Stimulated activated CD8-positive, alpha-beta memory T cell treated with anti-CD3 and anti-CD28 coated beads, Interleukin-15, amount 100 ng/mL, for 4 hours (primary cell): ENCODE measurements around the gene TPH2.
A peak's percentile ranks its signal among the peaks of the same experiment; 100 is the strongest.

Source experiments
- DNase-seq, 2 donors: peaks; one replicate each; pipeline ENCODE4 v3.0.0-alpha.2; 2020; ENCODE audit warnings: low read depth in 2 of 2

Gene TPH2

DNA sequence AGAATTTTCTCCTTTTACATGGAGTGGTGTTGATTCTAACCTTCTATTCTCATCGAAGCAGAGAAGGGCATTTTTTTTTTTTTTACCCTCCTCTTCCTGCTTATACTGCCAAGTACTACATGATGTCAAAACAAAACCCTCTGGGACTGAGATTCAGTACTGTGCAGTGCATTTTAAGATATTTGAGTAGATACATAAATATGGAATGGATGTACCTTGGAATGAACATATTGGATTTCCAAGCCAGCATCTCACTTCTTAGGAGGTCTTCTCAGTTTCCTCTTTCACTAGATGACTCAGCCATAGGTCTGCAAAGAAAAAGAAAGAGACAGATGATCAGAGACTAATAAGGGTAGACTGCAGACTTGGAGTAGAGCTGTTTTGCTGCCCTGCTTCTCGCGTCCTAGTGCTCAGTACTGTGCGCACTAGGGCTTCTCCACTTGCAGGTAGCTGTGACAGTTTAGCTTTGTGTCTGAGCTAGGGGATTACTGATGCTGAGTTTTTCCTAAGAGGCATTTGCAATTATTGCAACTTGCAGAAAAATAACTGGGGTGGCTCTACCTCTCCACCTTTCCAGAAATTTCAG lies 20.4 kb downstream of the TPH2 start:
- no peak for DNase-seq

DNA sequence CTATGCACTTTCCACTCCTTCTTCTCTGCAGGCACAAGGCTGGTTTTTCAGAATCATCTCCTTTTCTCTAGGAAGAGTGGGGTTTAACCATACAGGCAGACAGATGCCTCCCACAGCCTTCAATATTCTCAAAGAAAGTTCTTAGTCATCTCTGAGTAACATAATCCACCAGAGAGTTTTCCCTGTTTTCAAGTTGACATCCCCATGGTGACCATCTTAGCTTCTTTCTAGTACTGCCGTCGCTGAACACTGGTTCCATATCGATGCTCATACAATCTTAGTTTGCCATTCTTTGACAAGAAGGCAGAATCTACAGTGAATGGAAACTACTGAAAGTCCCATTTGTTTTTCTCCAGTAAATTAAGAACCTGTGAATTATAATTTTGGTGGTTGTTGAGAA lies 28.6 kb downstream of the TPH2 start:
- DNase-seq = no peak

DNA sequence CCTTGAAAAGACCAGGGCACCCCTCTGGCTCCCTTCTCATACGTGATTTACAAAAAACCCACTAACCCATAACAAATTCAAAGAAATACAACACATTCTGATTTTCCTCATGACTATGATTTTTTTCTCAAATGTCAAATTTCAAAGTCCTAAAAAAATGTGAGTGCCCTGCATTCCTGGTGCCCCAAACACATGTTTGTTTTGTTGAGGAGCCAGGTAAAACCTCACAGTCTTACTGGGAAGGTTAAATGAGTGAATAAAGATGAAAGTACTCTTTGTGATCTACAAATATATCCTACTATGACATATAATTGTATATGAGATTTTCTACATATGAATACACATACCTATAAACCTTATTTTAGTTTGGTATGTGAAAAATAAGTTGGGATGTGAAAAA lies 30.7 kb downstream of the TPH2 start:
- no peak for DNase-seq

DNA sequence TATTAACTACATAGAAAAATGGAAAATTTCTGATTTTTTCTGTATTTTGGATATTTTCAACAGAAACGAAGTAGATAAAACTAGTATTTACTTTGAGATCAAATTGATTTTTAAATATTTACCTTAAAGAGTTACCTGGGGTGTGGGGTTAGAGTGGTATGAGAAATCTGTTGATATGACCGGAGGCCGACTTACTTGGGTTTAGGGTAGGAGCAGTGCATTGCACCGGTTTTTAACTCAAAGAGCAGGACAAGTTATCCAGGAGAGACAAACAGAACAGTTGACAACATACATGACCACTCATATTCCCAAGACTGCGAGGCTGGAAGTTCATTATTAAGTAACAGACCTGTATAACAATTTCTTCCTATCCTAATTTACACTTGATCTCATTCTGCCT lies 31.4 kb downstream of the TPH2 start:
- no peak for DNase-seq

DNA sequence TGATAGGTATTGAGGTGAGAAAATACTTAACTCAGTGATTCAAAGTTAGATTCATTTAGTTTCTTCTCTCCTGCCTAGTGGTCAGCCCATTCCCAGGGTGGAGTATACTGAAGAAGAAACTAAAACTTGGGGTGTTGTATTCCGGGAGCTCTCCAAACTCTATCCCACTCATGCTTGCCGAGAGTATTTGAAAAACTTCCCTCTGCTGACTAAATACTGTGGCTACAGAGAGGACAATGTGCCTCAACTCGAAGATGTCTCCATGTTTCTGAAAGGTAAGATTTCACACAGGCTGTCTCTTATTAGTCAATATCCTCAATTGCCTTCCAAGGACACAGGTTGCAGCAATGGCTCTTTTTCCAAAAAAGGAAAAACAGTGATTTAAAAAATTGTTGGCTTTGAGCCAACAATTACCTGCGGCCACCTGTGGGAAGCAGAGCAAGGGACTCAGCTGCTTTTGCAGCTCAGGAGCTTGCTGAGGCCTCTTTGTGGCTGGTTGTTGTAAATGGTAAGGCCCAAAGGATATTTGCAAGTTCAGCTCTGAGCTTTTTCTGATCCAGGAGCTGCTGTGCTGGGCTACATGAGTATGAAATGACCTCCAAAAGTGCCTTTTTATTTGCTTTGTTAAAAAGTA lies 33.9 kb downstream of the TPH2 start:
- DNase-seq = no peak

DNA sequence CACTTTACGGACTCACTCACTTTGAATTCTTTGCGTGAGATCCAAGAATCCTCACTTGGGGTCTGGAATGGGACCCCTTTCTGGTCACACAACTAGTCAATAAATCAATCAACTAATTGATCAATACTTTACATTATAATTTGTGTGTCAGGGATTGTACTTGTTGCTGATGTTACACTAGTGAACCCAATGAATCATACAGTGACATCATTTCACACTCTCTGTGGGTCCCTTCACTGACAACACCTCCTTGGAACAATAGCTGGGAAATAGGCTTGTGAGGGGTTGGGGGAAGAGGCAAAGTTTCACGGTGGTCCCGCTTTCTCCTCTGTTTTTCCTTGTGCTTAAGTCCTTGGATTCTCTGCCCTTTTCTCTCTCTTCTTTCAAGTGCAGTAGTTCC lies 35.0 kb downstream of the TPH2 start:
- DNase-seq = no peak

DNA sequence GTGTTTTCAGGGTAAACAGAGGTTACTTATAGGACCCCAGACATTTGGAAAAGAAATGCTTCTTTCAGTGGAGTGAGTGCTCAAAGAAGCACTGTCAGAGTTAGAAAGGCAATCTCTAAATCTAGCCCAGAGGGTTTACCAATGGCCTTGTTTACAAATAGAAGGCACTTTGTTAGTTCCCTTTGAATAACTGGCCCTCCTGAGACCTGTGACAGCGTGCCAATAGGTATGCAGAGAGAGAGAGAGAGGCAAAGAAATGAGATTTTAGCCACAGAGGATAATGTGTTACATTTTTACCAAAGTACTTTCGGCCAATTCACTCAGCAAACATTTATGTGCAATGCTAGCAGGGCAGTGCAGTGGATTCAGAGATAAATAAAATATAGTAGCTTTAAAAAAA lies 41.9 kb downstream of the TPH2 start:
- DNase-seq = no peak

DNA sequence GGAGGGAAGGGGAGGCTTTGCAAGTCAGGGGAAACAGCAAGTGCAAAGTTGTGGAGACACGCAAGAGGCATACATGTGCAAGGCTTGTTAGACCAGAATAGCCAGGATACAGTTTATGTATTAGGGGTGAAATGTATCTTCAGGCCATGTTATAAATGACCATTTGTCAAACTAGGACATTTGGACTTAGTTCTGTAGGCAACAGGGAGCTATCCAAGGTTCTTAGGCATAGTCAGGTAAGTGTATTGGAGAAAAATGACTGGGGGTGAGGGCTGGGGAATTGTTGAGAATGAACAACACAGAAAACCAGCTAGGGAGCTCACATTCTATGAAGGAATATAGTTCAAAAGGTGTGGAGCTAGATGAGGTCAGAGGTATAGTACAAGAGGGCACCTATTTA lies 42.5 kb downstream of the TPH2 start:
- no peak for DNase-seq

DNA sequence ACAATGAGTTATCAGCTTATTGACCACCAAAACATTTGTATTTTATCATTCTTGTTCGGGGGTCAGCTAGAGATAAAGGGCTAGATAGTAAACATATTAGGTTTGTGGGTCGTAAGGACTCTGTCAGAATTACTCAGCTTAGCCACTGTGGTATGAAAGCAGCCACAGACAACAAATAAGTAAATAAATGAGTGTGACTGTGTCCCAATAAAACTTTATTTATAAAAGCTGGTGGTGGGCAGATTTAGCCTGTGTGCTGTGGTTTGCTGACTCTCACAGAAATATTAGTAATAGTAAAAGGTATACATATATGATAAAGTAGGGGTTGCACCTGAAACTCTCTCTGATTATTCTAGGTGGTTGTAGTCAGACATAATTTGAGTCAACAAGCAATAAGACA lies 56.1 kb downstream of the TPH2 start:
- DNase-seq = no peak

DNA sequence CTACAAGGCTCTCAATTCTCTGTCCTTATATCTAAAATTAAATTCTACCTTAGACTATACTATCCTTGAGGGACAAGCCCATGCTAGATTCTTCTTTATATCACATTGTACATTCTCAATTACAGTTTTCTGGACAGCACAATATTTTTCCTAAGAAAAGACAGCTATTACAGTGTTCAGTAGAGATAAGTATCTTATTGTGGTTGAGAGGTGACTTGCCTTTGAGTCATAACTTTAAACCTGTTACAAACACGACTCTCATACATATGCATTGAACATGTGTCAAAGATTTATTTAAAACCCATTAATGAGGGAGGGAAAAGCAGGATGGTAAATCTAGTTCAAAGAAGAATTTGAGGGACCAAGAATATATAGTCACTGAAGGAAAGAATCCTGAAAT lies 61.1 kb downstream of the TPH2 start:
- no peak for DNase-seq

DNA sequence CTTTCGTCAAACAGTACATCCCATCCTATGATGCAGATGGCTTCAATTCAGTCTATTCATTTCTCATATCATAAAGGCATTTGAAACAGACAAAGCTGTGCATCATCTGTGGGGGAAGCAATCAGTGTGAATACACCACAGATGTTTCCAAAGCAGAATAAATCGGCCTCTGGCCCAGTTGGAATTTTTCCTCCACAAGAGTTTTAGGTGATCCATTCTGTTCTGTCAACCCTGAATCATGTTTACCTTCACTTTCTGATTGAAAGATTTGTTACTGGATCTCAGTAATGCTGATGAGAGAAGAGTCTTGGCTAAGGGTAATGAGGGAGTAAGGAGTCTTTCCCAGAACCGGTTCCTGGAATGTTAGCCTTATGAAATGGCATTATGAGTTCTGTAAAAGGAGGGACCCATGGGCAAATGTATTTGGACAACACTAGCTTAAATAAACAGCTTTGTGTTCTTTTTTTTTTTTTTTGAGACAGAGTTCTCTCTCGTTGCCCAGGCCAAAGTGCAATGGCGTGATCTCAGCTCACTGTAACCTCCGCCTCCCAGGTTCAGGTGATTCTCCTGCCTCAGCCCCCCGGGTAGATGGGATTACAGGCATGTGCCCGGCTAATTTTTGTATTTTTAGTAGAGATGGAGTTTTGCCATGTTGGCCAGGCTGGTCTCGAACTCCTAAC lies 62.5 kb downstream of the TPH2 start:
- no peak for DNase-seq

DNA sequence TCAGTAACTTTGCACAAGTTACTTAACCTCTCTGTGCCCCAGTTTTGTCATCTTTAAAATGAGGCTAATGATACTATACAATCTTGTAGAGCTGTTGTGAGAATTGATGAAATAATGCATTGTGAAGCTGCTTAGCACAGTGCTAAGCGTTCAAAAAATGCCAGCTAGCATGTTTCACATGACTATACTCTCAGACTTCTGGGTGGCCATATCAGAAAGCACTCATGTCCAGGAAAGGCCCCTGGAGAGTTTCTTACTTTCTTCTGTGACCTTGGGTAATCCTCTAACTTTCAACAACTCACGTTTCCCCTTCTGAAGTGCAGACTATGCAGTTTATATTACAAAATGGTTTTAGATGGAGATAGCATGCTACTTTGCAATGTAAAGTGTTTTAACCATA lies 68.1 kb downstream of the TPH2 start:
- DNase-seq = no peak

DNA sequence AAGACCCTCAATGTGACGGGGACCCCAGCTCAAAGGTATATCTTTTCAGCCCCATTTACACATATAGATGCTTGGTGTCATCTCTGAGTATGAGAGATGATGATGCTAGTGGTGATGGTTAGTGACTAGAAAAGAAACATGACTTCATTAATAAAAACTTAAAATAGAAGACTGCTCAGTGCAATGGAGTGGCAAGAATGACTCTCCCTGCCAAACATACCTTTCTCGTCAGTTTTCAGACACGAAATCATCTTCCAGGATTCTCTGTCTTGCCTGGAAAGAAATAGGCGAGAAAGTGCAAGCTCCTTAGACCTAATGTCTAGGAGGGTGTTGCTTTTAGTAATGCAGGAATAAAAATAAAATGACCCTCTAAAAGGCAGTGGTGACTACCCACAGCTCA lies 71.7 kb downstream of the TPH2 start:
- no peak for DNase-seq

DNA sequence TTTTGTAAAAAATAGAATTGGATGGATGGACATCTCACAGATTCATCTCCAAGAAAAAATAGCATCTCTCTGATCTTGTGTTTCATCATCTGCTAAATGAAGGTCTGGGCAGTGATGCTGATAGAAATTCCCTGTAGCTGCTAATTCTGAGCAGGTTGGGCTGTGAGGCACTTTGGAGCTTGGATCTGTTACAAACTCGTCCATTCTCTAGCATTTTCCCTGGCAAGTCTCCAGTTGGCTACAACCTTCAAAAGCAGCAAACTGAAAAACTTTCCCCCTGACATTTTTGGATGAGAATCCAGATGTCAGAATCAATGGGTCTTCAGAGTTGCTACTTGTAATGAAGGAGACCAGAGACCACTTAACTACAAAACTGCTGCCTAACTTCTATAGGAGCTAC lies 72.7 kb downstream of the TPH2 start:
- no peak for DNase-seq

DNA sequence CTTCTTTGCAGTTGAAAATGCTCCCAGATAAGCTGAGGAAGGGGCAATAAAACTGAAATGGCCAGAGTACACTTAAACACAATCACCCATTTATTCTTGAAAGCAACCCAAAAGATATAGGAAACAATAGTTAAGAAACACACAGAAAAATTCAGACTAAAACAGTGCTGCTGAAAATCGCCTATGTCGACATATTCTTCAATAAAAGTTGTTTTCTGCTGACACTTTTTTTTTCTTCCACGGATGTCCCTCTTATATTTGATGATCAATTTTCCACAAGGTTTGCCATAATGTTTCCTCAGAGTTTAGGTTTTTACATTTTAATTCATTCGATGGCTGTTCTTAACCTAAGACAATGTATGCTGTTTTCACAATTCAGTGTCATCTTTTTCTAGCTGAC lies 74.2 kb downstream of the TPH2 start:
- no peak for DNase-seq

DNA sequence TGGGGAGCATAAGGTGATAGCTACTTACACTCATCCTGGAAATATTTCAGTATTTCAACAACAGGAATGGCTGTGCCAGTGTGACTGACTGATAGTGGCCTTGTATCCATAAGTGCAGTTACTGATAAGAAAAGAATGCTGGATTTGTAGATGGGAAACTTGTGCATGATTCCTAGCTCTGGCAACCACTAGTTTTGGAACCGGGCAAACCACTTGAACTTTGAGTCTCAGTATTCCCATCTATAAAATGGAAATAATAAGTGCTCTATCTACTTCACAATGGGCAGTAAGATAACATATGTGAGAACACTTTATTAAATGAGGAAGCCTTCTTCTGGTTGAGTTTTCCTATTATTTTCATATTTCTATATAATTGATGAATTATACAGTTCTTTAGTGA lies 77.2 kb downstream of the TPH2 start:
- no peak for DNase-seq

DNA sequence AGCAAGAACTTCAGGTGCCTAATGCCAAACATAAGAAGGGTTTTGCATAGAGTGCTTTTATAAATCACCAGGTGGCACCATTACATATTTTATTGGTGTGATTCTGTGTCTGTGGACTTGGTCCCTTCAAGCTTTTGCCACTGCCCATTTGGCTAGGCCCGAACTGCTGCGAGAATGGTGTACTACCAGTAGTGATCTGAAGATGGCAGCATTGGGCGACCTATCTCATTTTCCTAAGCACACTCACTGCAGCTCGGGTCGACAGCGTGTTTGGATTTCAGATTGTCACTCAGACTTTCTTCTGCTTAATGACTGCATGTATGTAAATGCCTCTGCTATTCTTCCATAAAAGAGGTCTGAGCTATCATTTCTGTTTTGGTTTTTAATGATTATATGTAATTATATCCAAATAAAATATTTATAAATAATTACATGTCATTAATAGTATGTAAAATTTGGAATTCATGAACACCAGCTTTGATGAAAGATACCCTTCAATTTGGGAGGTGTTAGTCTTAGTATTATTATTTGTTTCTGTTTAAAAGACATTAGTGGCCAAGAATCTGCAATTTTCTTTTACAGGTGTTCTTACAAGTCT lies 78.5 kb downstream of the TPH2 start:
- DNase-seq = peak in 1 of 2 donors; percentile 14

DNA sequence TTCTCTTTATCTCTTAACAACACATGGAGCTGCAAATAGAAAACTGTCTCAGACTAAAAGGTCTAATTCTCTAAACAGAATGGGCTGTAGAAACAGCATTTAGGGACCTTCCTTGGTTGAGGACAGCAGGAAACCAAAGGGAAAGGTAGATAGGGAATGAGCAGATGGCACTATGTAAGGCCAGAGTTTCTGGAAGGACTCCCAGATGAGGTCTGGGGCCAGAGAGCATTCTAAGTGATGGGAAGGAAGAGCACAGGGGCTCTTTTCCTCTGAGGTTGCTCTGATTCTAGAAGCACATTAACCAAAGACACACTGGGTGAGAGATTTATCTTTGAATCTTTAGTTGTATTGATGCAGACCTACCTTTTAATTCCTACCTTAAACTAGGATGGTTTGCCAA lies 79.4 kb downstream of the TPH2 start:
- DNase-seq = no peak

DNA sequence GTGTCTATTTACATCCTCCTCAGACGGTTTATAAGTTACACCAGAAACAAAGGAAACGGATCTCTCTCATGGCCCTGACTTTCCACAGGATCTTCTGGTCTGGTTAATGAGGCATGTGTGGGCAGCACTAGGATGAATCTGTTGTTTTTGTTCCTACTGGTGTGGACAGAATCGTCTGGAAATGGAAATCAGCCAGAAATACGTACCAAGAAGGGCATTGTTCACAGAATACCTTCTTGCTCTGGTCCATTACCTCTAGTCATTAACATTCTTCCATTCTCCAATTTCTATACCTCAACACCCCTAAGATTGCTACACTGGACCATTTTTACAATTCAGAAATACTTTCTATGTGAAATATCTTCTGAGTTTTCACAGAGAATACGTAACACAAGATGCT lies 86.0 kb downstream of the TPH2 start:
- no peak for DNase-seq

DNA sequence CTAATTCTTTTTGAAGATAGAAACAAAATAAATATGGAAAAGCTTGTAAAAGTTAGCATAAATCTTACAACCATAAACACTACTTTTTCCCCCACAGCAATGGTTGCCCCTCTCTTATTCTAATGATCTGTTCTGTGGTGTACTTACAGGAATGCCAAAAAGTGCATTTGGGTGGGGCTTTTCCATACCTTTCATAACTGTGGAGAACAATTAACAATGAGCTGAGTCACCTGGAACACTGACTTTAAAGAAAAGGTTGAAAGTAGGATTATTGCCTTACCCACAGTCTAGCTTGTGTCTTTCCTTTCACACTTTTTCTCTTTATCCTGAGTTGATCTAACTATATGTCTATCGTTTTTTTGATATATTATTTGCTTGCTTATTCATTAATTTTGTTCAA lies 86.9 kb downstream of the TPH2 start:
- DNase-seq = no peak

DNA sequence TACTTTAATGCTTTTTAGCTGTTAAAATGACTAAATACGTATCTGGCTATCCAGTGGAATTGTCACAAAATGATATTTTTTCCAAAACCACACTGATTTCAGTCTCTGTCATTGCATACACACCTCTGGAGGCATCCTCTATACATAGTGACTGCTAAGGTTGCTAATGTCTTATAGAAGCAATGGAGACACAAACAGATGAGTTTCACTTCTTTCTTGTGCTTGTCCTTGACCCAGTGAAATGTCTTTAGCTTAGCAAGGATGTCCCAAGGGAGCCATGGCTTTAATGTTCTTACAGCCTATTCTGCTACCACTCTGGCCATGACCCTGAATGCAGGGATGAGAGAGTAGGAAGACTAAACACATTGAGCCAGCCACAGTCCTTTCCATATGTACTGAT lies 90.3 kb downstream of the TPH2 start:
- no peak for DNase-seq

DNA sequence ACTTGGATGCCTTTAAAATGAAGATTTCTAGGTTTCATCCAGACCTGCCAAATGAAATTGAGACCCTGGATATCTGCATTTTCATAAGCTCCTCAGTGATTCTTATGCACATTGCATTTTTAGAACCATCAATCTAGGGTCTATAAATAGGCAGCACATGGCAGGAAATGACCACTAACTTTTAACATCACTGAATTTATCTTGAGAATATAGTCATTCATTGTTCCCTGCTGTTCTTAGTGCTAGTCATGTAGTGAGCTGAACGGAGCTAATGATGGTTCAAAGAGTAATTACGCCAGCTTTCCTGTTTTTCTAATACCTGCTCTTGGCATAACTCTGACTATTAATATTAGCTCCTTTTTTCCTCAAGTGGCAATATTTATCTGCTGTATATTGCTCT lies 91.6 kb downstream of the TPH2 start:
- no peak for DNase-seq

DNA sequence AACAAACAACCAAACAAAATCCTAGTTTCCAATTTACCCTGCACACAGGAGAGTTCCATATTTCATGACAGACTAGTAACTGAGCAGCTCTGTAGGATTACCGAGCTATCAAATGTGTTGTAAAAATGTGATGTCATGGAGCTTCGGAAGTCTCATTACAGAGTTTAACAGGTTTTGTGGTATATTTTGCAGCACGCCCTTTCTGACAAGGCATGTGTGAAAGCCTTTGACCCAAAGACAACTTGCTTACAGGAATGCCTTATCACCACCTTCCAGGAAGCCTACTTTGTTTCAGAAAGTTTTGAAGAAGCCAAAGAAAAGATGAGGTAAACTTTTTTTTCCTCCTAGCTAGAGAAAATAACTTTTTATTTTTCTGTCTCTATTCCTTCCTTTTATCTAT lies 92.4 kb downstream of the TPH2 start:
- DNase-seq = no peak
